ENCODE data around the gene GALNT18.

DNA sequence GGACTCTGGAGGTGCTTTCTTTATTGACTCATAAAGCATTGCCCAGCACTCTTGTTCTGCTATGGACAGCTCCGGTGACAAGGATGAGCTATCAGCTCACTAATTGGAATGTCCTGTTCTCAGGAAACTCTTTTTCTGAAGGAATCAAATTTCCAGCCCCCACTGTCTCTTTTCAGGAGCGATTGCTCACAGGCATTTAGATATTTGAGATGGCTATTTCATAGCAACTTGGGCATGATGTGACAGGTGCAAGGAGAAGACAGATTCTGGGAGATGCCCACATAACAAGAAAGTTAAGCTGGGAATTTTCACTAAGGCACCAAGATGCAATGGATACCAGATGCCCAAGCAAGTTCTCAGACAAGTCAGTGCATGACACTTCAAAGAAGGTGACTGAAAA lies 145.3 kb downstream of the GALNT18 start:
- TF ChIP-seq, protein P1, sequence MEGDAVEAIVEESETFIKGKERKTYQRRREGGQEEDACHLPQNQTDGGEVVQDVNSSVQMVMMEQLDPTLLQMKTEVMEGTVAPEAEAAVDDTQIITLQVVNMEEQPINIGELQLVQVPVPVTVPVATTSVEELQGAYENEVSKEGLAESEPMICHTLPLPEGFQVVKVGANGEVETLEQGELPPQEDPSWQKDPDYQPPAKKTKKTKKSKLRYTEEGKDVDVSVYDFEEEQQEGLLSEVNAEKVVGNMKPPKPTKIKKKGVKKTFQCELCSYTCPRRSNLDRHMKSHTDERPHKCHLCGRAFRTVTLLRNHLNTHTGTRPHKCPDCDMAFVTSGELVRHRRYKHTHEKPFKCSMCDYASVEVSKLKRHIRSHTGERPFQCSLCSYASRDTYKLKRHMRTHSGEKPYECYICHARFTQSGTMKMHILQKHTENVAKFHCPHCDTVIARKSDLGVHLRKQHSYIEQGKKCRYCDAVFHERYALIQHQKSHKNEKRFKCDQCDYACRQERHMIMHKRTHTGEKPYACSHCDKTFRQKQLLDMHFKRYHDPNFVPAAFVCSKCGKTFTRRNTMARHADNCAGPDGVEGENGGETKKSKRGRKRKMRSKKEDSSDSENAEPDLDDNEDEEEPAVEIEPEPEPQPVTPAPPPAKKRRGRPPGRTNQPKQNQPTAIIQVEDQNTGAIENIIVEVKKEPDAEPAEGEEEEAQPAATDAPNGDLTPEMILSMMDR (IDR thresholded peaks at IDR 0.05), result no peak
- no peak for TF ChIP-seq POLR2A (IDR thresholded peaks at IDR 0.05)

Data from breast epithelium (tissue), 3 donors.